DOHH2 (cell line): Measurements from ENCODE around the gene DCPS.

Source experiments
- CTCF ChIP-seq: fragments of 200-600 bp; sonication (generic); IDR thresholded peaks from one replicate; pipeline ENCODE4 v1.5.1; 2014; ENCODE audit warnings: antibody characterized with exemption, mild to moderate bottlenecking, low read depth, low read length; ENCODE audit not compliant: poor library complexity, severe bottlenecking
- EZH2phosphoT487 ChIP-seq: fragments of 200-600 bp; sonication (generic); IDR thresholded peaks from 2 replicates; pipeline ENCODE4 v1.6.1; 2017; ENCODE audit warnings: borderline replicate concordance, mild to moderate bottlenecking, antibody characterized with exemption, low read length, moderate library complexity, mixed read lengths

- no peak for TF ChIP-seq CTCF
- no peak for TF ChIP-seq EZH2phosphoT487
Observed at GRCh38 chr11:126277322-126277721, 26.5 kb upstream of the DCPS start.
